Measurements from ENCODE around the gene KNSTRN.

DNA sequence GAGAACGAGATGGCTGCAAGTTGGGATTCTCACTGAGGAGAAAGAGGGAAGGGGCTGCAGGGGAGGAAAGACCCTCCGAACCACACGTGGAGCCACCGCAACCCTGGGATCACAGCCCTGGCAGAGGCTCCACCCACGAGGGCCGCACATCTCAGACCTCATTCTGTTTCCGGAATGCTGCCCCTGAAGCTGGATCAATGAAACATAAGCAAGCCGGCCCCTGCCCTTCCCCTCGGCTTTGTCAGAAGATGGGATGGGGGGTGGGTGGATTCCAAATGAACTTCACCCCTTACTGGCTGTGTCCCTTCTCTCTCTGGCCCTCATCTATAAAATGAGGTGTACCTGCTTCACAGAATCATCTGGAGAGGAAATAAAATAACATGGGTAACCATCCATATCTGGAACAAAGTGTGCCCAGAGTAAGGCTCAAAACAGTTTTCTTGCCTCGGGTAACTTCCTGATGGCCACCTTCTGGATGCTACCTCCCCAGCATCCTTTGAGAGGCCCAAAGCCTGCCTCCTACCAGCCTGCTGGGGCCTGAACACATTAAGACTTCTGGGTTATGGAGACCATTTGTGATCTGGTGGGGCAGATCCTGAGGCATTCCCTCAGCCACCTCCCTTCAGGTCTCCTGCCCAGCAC is 37.2 kb upstream of the KNSTRN start:
- TF ChIP-seq POLR2AphosphoS5 (IDR thresholded peaks at IDR 0.05; ENCODE audit: low read depth, low read length) (no peak), POLR2A (IDR thresholded peaks at IDR 0.05; ENCODE audit: low read depth, low read length) (no peak), TAF1 (IDR thresholded peaks at IDR 0.05; ENCODE audit: borderline replicate concordance, low read depth, low read length) (no peak)

Data from GM12892 (cell line).